Breast epithelium (tissue), 4 donors: Measurements from ENCODE around the gene ADARB2. TPM values are rescaled to one million over a fixed set of nuclear protein-coding genes. Genes with fewer than 3 reads are reported as not detected.

Source experiments
- DNase-seq, 2 donors: peaks; one replicate each; pipeline ENCODE4 v3.0.0-alpha.2; 2019; ENCODE audit warnings: low spot score in 2 of 2
- H3K27ac ChIP-seq, 2 donors: fragments of 200-600 bp; sonication (generic) in 1 of 2; one replicate each; pipeline ENCODE4 v1.5.1; 2016 to 2019; ENCODE audit warnings: mild to moderate bottlenecking in 1 of 2
- H3K27me3 ChIP-seq, 2 donors: fragments of 200-600 bp; sonication (generic) in 1 of 2; one replicate each; pipeline versions ENCODE4 v1.5.1 to v1.6.0; 2017 to 2019; ENCODE audit warnings: control low read depth in 1 of 2, mild to moderate bottlenecking in 1 of 2
- H3K36me3 ChIP-seq: fragments of 200-600 bp; one replicate; pipeline ENCODE4 v1.5.1; 2019
- H3K4me1 ChIP-seq, 2 donors: fragments of 200-600 bp; sonication (generic); one replicate each; pipeline ENCODE4 v1.5.1; 2016 to 2019; ENCODE audit warnings: control low read depth in 1 of 2
- H3K4me3 ChIP-seq, 3 donors: fragments of 200-600 bp; sonication (generic); 1 replicate in 2 of 3; 2 replicates in 1 of 3; pipeline ENCODE4 v1.5.1; 2016 to 2019; ENCODE audit warnings: mild to moderate bottlenecking in 3 of 3, moderate library complexity in 2 of 3
- H3K9me3 ChIP-seq, 2 donors: fragments of 200-600 bp; sonication (generic) in 1 of 2; one replicate each; pipeline ENCODE4 v1.5.1; 2016 to 2019; ENCODE audit warnings: control low read depth in 1 of 2
- POLR2A ChIP-seq: fragments of 450-650 bp; IDR thresholded peaks from one replicate; pipeline ENCODE4 v1.6.1; 2016; ENCODE audit warnings: antibody characterized with exemption, mild to moderate bottlenecking, moderate library complexity
- POLR2AphosphoS5 ChIP-seq, 3 donors: sonication (generic); formaldehyde crosslinking; IDR thresholded peaks; one replicate each; pipeline ENCODE4 v1.6.1; 2017; ENCODE audit warnings: antibody characterized with exemption in 3 of 3
- intact Hi-C: fragments of 100-400 bp; cut with DNase I; formaldehyde crosslinking; loops from one replicate; pipeline ENCODE4 v1.15.1; 2023; ENCODE audit warnings: low total_unique reads
- total RNA-seq, 3 donors: library from RNA; depleted of rRNA; stranded (reverse); fragments of >200 nt; gene quantifications; one replicate each; pipeline ENCODE4 v1.1.0, GENCODE V29; 2016
- TF ChIP-seq, protein P1 (sequence below), 3 donors: fragments of 450-650 bp; IDR thresholded peaks; one replicate each; pipeline ENCODE4 v1.5.1; 2016 to 2017; ENCODE audit warnings: antibody characterized with exemption in 3 of 3, mild to moderate bottlenecking in 3 of 3, moderate library complexity in 3 of 3

The ADARB2 gene
- total RNA-seq, 3 donors from 2014 or later = 0.32 to 3.9 (median 2.0) TPM

DNA sequence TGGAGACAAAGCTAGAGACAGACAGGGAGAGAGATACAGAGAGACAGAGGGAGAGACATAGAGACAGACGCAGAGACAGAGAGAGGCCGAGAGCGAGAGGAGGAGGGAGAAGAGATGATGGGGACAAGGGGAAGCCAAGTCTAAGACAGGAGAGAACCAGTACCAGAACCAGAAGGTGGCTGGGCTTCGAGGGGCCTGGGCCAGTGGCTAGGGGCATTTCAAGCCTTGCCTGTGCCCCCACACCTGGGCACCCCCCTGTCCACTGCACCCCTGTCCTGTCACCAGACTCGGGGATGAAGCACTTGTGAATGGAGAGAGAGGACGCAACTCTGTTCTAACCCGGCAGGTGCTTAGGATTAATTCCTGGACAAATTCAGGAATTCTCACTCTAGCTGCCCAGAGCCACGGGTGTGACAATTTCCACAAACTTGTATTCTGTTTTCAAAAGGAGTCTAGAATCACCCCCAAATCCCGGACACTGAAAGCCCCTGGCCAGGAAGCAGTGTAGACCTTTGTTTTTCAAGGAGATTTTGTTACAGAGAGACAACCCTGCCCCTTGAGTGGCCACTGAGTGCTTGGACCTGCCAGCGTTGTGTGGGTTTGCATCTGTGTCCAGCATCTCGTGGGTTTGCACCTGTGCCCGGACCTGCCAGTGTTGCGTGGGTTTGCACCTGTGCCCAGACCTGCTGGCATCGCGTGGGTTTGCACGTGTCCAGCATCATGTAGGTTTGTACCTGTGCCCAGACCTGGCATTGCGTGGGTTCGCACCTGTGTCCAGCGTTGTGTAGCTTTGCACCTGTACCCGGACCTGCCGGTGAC lies 523.9 kb downstream of the ADARB2 start:
- no peaks in the 10 kb centered on the region for H3K36me3 ChIP-seq
- no peaks in the 10 kb centered on the region for H3K4me1 ChIP-seq
- TF ChIP-seq, protein P1, sequence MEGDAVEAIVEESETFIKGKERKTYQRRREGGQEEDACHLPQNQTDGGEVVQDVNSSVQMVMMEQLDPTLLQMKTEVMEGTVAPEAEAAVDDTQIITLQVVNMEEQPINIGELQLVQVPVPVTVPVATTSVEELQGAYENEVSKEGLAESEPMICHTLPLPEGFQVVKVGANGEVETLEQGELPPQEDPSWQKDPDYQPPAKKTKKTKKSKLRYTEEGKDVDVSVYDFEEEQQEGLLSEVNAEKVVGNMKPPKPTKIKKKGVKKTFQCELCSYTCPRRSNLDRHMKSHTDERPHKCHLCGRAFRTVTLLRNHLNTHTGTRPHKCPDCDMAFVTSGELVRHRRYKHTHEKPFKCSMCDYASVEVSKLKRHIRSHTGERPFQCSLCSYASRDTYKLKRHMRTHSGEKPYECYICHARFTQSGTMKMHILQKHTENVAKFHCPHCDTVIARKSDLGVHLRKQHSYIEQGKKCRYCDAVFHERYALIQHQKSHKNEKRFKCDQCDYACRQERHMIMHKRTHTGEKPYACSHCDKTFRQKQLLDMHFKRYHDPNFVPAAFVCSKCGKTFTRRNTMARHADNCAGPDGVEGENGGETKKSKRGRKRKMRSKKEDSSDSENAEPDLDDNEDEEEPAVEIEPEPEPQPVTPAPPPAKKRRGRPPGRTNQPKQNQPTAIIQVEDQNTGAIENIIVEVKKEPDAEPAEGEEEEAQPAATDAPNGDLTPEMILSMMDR (IDR thresholded peaks at IDR 0.05) = no peak
- no peak for TF ChIP-seq POLR2A
- no peak for TF ChIP-seq POLR2AphosphoS5 (IDR thresholded peaks at IDR 0.05)
- no peak overlapping the region for H3K4me3 ChIP-seq
- H3K27me3 ChIP-seq = peaks cover 0 to 18% of the 10 kb centered on the region in 2 donors
- no peaks in the 10 kb centered on the region for H3K9me3 ChIP-seq
- H3K27ac ChIP-seq = no peak overlapping the region
- no peak for DNase-seq
- intact Hi-C loops = no loop called here

DNA sequence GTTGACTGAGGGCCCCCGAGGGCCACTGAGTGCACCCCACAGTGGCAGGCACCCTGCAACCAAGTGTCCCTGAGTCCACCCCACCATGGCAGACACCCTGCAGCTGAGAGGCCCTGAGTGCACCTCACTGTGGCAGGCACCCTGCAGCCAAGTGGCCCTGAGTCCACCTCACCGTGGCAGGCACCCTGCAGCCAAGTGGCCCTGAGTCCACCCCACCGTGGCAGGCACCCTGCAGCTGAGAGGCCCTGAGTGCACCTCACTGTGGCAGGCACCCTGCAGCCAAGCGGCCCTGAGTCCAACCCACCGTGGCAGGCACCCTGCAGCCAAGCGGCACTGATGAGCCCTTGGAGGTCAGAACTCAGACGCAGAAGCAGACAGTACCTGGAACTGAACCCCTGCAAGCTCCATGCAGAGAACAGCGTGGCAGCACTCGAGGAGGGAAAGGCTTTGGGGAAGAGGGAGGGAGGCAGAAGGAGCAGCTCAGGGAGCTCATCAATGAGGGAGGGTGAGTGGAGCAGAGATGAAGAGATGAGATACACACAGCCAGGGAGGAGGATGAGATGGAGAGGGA lies 524.7 kb downstream of the ADARB2 start:
- Histone ChIP-seq H3K36me3 (no peaks in the 10 kb centered on the region), H3K27ac (no peak overlapping the region), H3K4me3 (no peak overlapping the region), H3K9me3 (no peaks in the 10 kb centered on the region), H3K27me3 (peaks cover 0 to 18% of the 10 kb centered on the region in 2 donors), H3K4me1 (no peaks in the 10 kb centered on the region)
- DNase-seq = no peak
- intact Hi-C loops = no loop called here
- TF ChIP-seq POLR2A = no peak
- no peak for TF ChIP-seq POLR2AphosphoS5 (IDR thresholded peaks at IDR 0.05)
- TF ChIP-seq, protein P1 (IDR thresholded peaks at IDR 0.05) = no peak

DNA sequence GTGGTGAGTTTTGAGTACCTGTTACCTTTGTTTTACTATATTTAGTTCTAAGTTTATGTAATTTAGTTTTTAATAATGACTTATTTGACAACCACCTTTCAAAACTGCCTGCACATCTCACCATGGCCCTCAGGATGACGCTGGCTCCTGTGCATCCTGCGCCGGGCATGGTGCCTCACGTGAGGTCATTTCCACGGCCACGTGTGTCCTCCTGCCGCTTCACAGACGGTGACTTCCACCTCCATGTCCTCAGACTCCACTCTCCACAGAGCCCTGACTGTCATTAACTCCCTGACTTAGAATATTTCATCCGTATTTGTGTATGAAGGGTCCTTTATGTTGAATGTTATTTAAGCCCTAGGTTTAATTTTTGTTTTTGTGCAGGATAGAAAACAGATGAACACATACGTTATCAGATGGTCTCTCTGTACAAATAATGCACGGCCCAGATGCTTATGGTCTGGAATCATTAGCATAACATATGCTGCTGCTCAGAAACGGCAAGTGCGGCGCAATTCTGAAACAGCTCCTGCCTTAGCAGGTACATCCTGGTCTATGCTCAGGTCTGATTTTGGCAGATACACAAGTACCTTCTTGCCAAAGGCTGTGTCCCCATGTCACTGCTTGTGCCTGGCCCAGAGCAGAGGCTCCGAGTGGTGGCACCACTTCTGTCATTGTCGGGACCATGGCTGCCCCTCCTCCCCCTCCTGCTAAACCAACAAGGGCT lies 525.3 kb downstream of the ADARB2 start:
- no peak for DNase-seq
- no peaks in the 10 kb centered on the region for H3K4me1 ChIP-seq
- H3K27ac ChIP-seq = no peak overlapping the region
- TF ChIP-seq POLR2A (no peak), POLR2AphosphoS5 (IDR thresholded peaks at IDR 0.05) (no peak)
- TF ChIP-seq, protein P1 (IDR thresholded peaks at IDR 0.05) = no peak
- intact Hi-C loops = no loop called here
- H3K27me3 ChIP-seq = peaks cover 0 to 18% of the 10 kb centered on the region in 2 donors
- H3K9me3 ChIP-seq = no peaks in the 10 kb centered on the region
- H3K36me3 ChIP-seq = no peaks in the 10 kb centered on the region
- no peak overlapping the region for H3K4me3 ChIP-seq

DNA sequence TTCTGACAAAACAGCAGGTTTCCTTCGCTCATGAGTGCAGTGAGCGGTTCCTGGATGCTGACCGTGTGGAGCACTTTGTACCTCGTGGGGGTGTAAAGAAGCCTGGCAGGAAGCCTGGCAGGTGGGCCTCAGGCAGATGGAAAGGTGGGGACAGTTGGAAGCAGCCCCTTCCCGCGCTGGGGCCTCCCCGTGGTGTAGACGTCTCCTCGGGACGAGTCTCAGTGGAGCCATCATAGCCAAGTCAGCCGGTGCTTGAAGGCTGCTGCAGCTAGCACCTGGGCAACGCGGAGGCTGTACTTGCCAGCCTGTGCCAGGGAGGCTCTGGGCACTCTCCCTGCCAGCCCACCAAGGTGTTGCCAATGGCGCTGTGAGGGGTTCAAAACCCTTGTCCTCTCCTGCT lies 526.7 kb downstream of the ADARB2 start:
- intact Hi-C loops = no loop called here

More for the DNA sequence above, 526.7 kb downstream of the ADARB2 start:
- TF ChIP-seq, protein P1 (IDR thresholded peaks at IDR 0.05) = no peak
- TF ChIP-seq POLR2AphosphoS5 (IDR thresholded peaks at IDR 0.05) (no peak), POLR2A (no peak)
- H3K36me3 ChIP-seq = no peaks in the 10 kb centered on the region
- no peaks in the 10 kb centered on the region for H3K9me3 ChIP-seq
- no peak for DNase-seq
- H3K27me3 ChIP-seq = peaks cover 0 to 18% of the 10 kb centered on the region in 2 donors
- no peaks in the 10 kb centered on the region for H3K4me1 ChIP-seq
- H3K4me3 ChIP-seq = no peak overlapping the region
- no peak overlapping the region for H3K27ac ChIP-seq
